SK-N-SH treated with all-trans-retinoic acid at 6 μM for 48 hours (cell line): ENCODE measurements around the gene RBM47.

Source experiments
- RARB ChIP-seq: fragments of 250-450 bp; sonication (Bioruptor Pico); IDR thresholded peaks from 2 replicates; pipeline ENCODE4 v1.8.0; 2021; ENCODE audit warnings: mild to moderate bottlenecking, moderate library complexity
- SNAI2 ChIP-seq: fragments of 250-450 bp; sonication (Bioruptor Pico); IDR thresholded peaks from 2 replicates; pipeline ENCODE4 v1.5.0; 2020; ENCODE audit warnings: mild to moderate bottlenecking, moderate library complexity
- TOX ChIP-seq: fragments of 250-450 bp; sonication (Bioruptor Pico); IDR thresholded peaks from 2 replicates; pipeline ENCODE4 v1.8.0; 2021; ENCODE audit warnings: mild to moderate bottlenecking, moderate library complexity, borderline replicate concordance
- ZFP3 ChIP-seq: fragments of 250-450 bp; sonication (Bioruptor Pico); IDR thresholded peaks from 2 replicates; pipeline ENCODE4 v1.5.0; 2020; ENCODE audit warnings: mild to moderate bottlenecking, moderate library complexity
- ZFP30 ChIP-seq: fragments of 450-650 bp; formaldehyde crosslinking; IDR thresholded peaks from 2 replicates; pipeline ENCODE4 v1.5.0; 2022; ENCODE audit warnings: mild to moderate bottlenecking, moderate library complexity
- ZNF8 ChIP-seq: fragments of 450-650 bp; formaldehyde crosslinking; IDR thresholded peaks from 2 replicates; pipeline ENCODE4 v1.5.0; 2020; ENCODE audit warnings: mild to moderate bottlenecking, moderate library complexity
- TF ChIP-seq, protein P1 (sequence below): fragments of 250-450 bp; sonication (Bioruptor Pico); IDR thresholded peaks from 2 replicates; pipeline ENCODE4 v1.5.1; 2020; ENCODE audit warnings: low read depth, mild to moderate bottlenecking, moderate library complexity
- TF ChIP-seq, protein P2 (sequence below): fragments of 250-450 bp; sonication (Bioruptor Pico); IDR thresholded peaks from 2 replicates; pipeline ENCODE4 v1.8.0; 2021; ENCODE audit warnings: low read depth, mild to moderate bottlenecking, moderate library complexity, borderline replicate concordance

GRCh38 chr4:40530961-40531635 is 98.6 kb downstream of the RBM47 start:
- TF ChIP-seq, protein P1, sequence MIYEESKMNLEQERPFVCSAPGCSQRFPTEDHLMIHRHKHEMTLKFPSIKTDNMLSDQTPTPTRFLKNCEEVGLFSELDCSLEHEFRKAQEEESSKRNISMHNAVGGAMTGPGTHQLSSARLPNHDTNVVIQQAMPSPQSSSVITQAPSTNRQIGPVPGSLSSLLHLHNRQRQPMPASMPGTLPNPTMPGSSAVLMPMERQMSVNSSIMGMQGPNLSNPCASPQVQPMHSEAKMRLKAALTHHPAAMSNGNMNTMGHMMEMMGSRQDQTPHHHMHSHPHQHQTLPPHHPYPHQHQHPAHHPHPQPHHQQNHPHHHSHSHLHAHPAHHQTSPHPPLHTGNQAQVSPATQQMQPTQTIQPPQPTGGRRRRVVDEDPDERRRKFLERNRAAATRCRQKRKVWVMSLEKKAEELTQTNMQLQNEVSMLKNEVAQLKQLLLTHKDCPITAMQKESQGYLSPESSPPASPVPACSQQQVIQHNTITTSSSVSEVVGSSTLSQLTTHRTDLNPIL: no peak
- TF ChIP-seq TOX (CRISPR knock-in tag): no peak
- TF ChIP-seq ZNF8: no peak
- TF ChIP-seq, protein P2, sequence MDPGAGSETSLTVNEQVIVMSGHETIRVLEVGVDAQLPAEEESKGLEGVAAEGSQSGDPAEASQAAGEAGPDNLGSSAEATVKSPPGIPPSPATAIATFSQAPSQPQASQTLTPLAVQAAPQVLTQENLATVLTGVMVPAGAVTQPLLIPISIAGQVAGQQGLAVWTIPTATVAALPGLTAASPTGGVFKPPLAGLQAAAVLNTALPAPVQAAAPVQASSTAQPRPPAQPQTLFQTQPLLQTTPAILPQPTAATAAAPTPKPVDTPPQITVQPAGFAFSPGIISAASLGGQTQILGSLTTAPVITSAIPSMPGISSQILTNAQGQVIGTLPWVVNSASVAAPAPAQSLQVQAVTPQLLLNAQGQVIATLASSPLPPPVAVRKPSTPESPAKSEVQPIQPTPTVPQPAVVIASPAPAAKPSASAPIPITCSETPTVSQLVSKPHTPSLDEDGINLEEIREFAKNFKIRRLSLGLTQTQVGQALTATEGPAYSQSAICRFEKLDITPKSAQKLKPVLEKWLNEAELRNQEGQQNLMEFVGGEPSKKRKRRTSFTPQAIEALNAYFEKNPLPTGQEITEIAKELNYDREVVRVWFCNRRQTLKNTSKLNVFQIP (CRISPR knock-in tag): no peak
- TF ChIP-seq ZFP30 (CRISPR knock-in tag): no peak
- no peak for TF ChIP-seq SNAI2 (CRISPR knock-in tag)
- TF ChIP-seq RARB (CRISPR knock-in tag): no peak
- no peak for TF ChIP-seq ZFP3
